ENCODE data around the gene SHISA6.

The SHISA6 gene

DNA sequence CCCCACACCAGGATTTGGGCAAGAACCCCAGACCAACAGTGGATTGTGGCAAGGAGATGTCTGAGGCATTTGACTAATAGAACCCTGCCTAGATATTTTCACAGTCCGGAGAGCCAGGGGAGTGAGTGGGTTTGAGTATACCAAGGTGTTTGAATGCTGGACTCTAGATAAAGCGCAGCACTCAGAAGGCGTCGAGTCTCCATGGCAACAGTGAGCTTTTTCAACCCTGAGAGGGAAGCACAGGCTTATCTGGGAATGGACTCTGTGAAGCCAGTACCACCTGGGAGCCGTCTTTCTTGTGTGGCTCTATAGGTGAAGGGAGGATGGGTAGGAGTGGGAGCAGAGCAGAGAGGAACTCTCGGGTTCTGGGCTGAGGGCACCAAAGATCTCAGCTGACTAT lies 147.0 kb downstream of the SHISA6 start:
- TF ChIP-seq CREB1 (IDR thresholded peaks at IDR 0.05; ENCODE audit: low read depth): no peak
- TF ChIP-seq, protein P1, sequence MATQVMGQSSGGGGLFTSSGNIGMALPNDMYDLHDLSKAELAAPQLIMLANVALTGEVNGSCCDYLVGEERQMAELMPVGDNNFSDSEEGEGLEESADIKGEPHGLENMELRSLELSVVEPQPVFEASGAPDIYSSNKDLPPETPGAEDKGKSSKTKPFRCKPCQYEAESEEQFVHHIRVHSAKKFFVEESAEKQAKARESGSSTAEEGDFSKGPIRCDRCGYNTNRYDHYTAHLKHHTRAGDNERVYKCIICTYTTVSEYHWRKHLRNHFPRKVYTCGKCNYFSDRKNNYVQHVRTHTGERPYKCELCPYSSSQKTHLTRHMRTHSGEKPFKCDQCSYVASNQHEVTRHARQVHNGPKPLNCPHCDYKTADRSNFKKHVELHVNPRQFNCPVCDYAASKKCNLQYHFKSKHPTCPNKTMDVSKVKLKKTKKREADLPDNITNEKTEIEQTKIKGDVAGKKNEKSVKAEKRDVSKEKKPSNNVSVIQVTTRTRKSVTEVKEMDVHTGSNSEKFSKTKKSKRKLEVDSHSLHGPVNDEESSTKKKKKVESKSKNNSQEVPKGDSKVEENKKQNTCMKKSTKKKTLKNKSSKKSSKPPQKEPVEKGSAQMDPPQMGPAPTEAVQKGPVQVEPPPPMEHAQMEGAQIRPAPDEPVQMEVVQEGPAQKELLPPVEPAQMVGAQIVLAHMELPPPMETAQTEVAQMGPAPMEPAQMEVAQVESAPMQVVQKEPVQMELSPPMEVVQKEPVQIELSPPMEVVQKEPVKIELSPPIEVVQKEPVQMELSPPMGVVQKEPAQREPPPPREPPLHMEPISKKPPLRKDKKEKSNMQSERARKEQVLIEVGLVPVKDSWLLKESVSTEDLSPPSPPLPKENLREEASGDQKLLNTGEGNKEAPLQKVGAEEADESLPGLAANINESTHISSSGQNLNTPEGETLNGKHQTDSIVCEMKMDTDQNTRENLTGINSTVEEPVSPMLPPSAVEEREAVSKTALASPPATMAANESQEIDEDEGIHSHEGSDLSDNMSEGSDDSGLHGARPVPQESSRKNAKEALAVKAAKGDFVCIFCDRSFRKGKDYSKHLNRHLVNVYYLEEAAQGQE (IDR thresholded peaks at IDR 0.05; ENCODE audit: low read depth): no peak
- no peak for TF ChIP-seq EGR1 (IDR thresholded peaks at IDR 0.05)
- no peak for TF ChIP-seq TEAD4 (IDR thresholded peaks at IDR 0.05)
- no peak for TF ChIP-seq ZBTB7A (IDR thresholded peaks at IDR 0.05; ENCODE audit: low read depth)
- TF ChIP-seq CEBPB (IDR thresholded peaks at IDR 0.05): no peak
- no peak for TF ChIP-seq EP300 (IDR thresholded peaks at IDR 0.05; ENCODE audit: borderline replicate concordance)
- TF ChIP-seq YY1 (IDR thresholded peaks at IDR 0.05; ENCODE audit: low read depth): no peak
- TF ChIP-seq, protein P2, sequence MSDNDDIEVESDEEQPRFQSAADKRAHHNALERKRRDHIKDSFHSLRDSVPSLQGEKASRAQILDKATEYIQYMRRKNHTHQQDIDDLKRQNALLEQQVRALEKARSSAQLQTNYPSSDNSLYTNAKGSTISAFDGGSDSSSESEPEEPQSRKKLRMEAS (IDR thresholded peaks at IDR 0.05): no peak

DNA sequence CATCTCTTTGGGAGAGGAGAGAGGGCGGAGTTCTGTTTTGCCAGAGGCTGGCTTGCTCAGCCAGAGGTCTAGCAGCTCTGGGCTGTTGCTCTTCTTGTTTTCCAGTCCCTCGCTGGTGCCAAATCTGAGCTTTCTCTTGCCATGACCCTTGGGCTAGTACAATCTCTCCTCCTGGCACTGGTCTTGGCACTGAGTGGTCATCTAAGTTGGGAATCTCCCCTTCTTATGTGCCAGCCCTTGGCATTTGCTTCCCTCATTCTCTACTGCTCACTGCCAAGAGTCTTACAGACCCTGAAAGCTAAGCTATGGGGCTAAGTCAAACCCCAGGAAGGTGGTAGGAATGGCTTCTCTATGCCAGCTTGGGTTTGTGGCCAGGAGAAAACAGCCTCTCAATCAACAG lies 148.6 kb downstream of the SHISA6 start:
- TF ChIP-seq EGR1 (IDR thresholded peaks at IDR 0.05): no peak
- TF ChIP-seq TEAD4 (IDR thresholded peaks at IDR 0.05): no peak
- no peak for TF ChIP-seq ZBTB7A (IDR thresholded peaks at IDR 0.05; ENCODE audit: low read depth)
- no peak for TF ChIP-seq EP300 (IDR thresholded peaks at IDR 0.05; ENCODE audit: borderline replicate concordance)
- TF ChIP-seq, protein P2 (IDR thresholded peaks at IDR 0.05): no peak
- no peak for TF ChIP-seq RAD21 (IDR thresholded peaks at IDR 0.05; ENCODE audit: low read depth)

DNA sequence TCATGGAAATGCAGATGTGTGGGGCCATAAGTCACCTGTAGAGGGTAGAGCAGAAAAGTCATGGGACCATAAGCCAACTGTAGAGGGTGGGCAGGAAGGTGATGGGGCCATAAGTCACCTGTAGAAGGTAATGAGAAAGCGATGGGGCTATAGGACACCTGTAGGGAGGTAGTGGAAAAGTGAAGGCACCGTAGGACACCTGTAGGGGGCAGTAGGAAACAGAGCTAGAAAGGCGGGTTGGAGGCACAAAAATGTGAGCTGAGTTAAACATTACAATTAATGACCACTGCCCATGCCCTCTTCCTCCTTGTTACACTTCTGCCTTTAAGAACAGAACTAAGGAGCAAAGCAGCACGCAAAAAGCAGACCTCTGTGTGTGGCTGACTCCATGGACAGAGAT lies 150.1 kb downstream of the SHISA6 start:
- TF ChIP-seq CEBPB (IDR thresholded peaks at IDR 0.05): no peak
- no peak for TF ChIP-seq TEAD4 (IDR thresholded peaks at IDR 0.05)
- no peak for TF ChIP-seq NFIC (IDR thresholded peaks at IDR 0.05)
- TF ChIP-seq, protein P1 (IDR thresholded peaks at IDR 0.05; ENCODE audit: low read depth): no peak
- no peak for TF ChIP-seq ZBTB7A (IDR thresholded peaks at IDR 0.05; ENCODE audit: low read depth)
- TF ChIP-seq, protein P2 (IDR thresholded peaks at IDR 0.05): no peak
- no peak for TF ChIP-seq CREB1 (IDR thresholded peaks at IDR 0.05; ENCODE audit: low read depth)
- no peak for TF ChIP-seq EP300 (IDR thresholded peaks at IDR 0.05; ENCODE audit: borderline replicate concordance)
- TF ChIP-seq EGR1 (IDR thresholded peaks at IDR 0.05): no peak

DNA sequence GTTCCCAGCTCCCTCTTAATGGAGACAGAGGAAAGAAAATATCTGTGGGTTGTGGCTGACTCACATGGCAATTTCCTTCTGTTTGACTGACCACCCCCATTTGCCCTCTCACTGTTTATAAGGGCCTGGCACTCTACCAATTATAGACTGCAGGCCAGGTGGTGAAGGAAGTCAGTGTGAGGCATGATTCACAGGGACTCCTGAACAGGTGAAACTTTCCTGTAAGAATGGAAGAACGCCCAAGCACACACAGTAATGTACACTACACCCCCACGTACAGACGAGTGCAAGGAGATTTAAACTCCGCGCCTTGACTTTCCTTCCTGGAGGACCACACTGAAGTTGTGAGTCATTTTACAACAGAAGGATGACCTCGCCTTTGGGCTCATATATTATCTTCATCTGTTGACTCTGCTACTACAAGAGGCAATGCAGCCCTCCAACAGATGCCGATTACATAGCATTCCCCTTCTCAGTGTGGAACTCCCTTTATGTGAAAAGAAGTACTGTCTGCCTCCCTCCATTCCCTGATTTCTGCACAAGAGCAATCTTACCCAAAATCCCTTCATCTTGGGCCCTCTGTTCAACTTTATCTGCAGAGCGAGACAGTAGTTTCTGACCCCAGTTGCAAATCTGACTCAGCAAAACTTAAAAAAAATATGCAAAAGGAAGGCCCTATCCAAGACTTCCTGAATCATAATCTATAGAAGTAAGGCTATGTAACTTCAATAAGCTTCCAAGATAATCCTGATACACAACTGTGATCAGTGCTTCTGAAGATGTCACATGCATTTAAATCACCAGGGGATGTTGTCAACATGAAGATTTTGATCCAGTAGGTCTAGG lies 163.6 kb downstream of the SHISA6 start:
- no peak for TF ChIP-seq CREB1 (IDR thresholded peaks at IDR 0.05; ENCODE audit: low read depth)

DNA sequence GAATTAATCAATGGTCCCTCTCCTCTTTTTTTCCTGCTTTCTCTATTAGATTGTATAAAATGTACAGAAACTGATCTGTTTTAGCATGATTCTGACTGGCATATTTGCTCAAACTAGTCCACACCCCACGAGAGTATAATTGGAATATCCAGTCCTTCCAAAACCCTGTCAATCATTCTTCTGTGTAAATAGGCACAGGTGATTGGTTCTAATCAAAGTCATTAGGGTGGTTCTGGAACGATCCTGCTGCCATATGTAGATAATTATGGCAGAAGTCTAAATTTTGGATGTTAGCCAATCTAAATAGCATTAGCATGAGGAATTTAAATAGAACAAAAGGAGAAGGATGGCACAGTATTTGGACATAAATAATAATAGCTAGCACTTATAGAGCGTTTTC lies 165.7 kb downstream of the SHISA6 start:
- TF ChIP-seq, protein P2 (IDR thresholded peaks at IDR 0.05): no peak
- TF ChIP-seq ZBTB7A (IDR thresholded peaks at IDR 0.05; ENCODE audit: low read depth): no peak
- TF ChIP-seq YY1 (IDR thresholded peaks at IDR 0.05; ENCODE audit: low read depth): no peak
- no peak for TF ChIP-seq FOXM1 (IDR thresholded peaks at IDR 0.05; ENCODE audit: borderline replicate concordance, low read depth)
- TF ChIP-seq NFIC (IDR thresholded peaks at IDR 0.05): no peak
- TF ChIP-seq EP300 (IDR thresholded peaks at IDR 0.05; ENCODE audit: borderline replicate concordance): no peak
- no peak for TF ChIP-seq TCF12 (IDR thresholded peaks at IDR 0.05; ENCODE audit: low read depth)
- TF ChIP-seq, protein P3, sequence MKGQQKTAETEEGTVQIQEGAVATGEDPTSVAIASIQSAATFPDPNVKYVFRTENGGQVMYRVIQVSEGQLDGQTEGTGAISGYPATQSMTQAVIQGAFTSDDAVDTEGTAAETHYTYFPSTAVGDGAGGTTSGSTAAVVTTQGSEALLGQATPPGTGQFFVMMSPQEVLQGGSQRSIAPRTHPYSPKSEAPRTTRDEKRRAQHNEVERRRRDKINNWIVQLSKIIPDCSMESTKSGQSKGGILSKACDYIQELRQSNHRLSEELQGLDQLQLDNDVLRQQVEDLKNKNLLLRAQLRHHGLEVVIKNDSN (IDR thresholded peaks at IDR 0.05): no peak
- no peak for TF ChIP-seq RAD21 (IDR thresholded peaks at IDR 0.05; ENCODE audit: low read depth)
- no peak for TF ChIP-seq CEBPB (IDR thresholded peaks at IDR 0.05)
- no peak for TF ChIP-seq TEAD4 (IDR thresholded peaks at IDR 0.05)

DNA sequence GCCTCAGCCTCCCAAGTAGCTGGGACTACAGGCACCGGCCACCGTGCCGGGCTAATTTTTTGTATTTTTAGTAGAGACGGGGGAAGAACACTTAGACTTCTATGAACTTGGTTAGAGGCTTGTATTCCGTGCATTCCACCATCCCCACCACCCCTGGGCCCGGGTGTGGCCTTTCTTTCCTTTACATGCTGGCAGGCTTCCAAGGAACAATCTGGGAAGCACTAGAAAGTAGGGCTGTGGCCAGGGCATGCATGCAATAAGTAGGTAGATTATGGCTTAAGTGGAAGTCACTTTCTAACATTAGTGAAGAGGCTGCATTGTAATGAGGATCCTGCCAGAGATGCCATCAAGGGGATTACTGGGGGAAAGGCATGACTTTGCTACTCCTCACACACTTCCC lies 171.6 kb downstream of the SHISA6 start:
- TF ChIP-seq, protein P2 (IDR thresholded peaks at IDR 0.05): no peak
- TF ChIP-seq, protein P3 (IDR thresholded peaks at IDR 0.05): no peak
- no peak for TF ChIP-seq FOXM1 (IDR thresholded peaks at IDR 0.05; ENCODE audit: borderline replicate concordance, low read depth)
- TF ChIP-seq TEAD4 (IDR thresholded peaks at IDR 0.05): no peak
- no peak for TF ChIP-seq EGR1 (IDR thresholded peaks at IDR 0.05)
- TF ChIP-seq, protein P1 (IDR thresholded peaks at IDR 0.05; ENCODE audit: low read depth): no peak
- TF ChIP-seq CREB1 (IDR thresholded peaks at IDR 0.05; ENCODE audit: low read depth): no peak
- no peak for TF ChIP-seq ZBTB7A (IDR thresholded peaks at IDR 0.05; ENCODE audit: low read depth)
- no peak for TF ChIP-seq NFIC (IDR thresholded peaks at IDR 0.05)
- no peak for TF ChIP-seq YY1 (IDR thresholded peaks at IDR 0.05; ENCODE audit: low read depth)

Data from Ishikawa (cell line).